Stimulated activated CD8-positive, alpha-beta memory T cell treated with anti-CD3 and anti-CD28 coated beads, Interleukin-2, amount 100 ng/mL, for 48 hours (primary cell): ENCODE results near the gene FYN.

ENCODE experiments used
- DNase-seq, 2 donors: peaks; one replicate each; pipeline ENCODE4 v3.0.0-alpha.2; 2020; ENCODE audit warnings: low read depth in 2 of 2

The FYN gene

DNA sequence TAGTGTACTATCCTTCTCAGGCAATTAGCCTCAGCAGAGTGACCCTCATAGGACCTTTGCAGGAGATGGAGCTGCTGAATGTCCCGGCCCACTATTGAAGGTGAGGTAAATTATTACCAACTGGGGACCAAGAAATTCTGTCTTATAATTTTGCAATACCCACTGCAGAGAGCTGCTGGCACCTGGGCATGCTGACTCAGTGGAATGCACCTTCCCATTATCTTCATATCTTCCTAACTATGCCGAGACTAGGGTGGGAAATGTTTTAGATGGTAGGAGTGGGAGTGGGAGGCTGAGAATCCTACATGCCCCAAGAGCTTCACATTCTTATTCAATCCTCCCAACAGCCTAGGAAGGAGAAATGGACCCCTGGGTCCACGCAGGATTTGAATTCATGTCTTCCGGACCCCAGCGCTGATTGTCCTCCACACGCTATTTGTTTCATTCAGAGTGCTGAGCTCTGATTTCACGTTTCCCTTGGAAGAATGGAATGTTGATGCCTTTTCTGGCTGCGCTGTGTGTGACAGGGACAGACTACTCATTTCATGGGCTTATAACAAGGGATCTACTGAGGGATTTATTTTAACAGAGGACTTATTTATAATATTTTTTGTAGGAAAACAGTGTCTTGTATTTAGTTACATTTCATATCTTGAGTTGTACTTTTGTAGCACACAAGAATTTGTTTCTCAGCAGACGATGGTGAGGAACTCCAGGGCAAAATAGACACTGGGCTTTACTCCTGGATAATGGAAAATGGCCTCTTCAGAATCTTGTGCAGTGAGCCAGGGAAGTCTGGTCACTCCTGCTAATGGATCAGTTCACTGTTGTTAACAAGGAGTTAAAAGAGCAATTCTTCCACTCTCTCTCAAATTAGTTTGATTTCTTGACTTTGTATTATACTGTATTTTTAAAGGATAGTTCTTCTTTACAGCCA, 66.4 kb downstream of the FYN start:
- DNase-seq, result no peak

DNA sequence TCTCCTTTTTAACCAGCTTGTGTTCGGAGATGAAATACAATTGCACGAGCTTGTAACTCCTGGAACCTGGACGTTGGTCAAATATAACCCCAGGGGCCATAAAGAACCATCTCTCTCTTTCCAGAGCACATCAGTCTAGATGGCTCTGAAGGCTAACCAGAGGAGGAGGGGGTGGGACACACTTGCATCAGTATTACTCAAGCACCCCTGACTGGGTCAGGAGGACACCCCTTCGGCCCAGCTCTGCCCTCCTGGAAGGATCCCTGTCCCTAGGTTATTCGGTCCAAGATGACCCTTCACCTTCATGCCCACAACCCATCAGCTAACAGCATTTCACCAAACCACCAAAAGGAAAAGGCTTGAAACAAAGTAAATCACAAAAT, 67.1 kb downstream of the FYN start:
- no peak for DNase-seq

DNA sequence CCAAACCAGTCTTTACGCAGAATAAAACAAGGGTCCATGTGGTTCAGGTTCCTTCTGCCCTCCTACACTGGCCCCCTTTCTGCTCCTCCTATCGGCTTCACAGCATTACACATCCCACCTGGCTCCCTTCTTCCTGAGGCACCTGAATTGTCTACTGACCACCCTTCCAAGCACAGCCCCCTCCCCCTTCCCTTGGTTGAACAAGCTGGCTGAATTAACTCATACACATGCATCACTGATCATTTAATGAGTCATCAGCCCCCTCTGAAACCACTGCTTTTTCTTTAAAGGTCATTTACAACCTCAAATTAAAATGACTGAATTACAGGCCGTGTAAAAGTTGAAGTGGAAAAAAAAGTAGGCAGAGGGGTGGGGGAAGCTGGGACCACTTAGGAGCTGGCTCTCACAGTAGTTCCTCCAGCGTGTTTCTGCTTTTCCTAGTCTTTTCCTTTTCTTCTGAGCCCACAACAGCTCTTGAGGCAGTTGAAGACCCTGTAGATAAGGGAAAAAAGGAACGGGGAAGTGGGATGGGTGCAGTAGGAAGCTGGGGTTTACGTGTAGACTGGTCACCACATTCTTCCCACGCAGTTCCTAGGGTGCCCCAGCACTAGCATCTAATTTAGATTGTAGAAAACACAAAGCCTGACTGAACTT, 67.6 kb downstream of the FYN start:
- DNase-seq, result peak in 1 of 2 donors; percentile 38

DNA sequence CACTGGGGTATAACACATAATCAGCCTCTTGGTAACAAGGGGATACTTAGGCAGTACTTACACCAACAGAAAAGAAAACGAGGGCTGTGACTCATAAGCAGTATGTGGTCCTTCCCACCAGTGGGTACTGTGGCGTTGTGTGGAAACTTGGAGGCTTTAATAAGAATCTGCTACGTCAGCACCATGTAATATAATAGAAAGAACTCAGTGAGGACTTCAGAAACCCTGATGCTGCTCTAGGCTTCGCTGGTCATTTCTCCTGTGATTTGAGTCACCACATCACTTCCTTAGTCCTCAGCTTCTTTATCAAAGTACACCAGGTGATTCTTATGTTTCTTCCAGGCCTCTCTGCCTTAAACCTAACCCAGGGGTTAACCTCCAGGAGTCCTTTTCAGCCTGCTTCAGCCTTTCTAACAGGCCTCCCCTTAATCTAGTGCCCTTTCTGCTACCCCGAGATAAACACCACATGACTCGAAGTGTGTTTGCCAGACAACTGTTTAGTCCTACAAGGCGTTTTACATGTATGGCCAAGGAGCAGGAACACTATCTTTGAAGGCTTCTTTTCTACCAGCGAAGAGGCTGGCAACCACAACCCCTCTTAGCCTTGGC, 68.5 kb downstream of the FYN start:
- peak in 1 of 2 donors; percentile 49 for DNase-seq

DNA sequence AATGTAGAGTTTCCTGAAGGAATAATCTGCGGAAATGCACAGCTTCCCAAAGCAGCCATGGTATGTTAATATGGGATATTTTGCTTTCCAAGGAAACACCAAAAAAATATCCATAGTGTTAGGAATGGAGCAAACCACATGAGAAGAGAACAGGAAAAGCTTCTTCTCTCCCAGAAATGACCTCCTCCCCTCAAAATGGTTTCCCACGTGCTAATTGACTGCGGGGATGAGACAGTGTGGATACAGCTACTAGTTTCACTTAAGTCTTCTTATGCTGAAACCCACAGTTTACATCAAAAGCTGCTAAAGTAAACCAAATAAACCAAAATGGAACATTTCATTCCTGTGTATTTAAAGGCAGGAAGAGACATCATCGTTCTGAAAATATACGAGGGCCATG, 69.4 kb downstream of the FYN start:
- DNase-seq, result no peak

DNA sequence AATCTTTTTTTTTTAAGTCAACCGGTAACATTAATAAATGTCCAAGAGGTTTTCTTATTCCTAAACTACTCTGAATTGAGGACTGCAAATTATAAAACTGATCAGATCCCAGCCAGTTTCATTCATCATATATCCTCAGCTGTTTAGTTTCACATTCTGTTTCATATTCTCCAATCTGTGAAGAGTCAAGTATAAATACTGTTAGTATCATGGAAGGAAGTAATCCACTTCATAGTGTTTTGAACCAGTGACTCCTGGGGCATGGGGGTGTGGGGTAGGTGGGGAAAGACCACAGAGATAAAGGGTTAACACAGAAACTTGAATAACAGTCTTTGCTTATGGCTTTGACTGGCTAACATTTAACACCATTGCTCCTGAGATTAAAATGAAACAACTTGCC, 69.9 kb downstream of the FYN start:
- DNase-seq, result peak in 1 of 2 donors; percentile 43

DNA sequence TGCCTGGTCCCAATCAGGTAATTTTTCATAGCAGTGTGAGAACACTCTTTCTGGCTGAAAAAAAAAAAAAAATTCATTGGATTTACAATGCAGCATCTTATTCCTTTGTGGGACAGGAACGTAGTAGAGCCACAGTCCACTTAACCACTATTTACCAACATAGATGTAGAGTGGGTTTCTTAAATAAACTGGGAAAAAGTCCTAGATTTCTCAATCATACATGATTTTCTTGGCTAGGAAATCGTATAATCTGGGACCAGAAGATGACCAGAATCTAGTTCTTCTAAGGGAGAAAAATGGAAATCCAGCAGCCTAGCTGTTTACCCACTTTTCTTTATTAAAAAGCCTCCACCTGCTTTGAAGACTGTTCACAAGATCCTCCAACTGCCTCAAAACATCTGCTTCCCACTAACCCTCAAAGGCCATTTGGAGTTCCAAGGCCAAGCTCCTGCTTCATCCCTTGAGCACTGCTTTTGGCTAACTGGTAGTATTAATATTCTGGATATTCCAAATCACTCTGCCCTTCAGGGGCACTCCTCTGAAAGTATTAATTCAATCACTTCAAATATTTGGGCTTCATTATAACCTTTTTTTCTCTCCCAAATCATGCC, 70.4 kb downstream of the FYN start:
- no peak for DNase-seq

DNA sequence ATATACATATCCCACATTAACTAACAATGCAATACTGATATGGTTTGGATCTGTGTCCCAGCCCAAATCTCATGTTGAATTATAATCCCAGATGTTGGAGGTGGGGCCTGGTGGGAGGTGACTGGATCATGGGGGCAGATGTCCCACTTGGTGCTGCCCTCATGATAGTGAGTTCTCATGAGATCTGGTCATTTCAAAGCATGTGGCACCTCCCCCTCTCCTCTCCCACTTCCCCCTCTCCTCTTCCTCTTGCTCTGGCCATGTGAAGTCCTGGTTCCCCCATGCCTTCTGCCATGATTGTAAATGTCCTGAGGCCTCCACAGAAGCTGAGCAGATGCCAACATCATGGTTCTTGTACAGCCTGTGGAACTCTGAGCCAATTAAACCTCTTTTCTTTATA, 71.2 kb downstream of the FYN start:
- no peak for DNase-seq

DNA sequence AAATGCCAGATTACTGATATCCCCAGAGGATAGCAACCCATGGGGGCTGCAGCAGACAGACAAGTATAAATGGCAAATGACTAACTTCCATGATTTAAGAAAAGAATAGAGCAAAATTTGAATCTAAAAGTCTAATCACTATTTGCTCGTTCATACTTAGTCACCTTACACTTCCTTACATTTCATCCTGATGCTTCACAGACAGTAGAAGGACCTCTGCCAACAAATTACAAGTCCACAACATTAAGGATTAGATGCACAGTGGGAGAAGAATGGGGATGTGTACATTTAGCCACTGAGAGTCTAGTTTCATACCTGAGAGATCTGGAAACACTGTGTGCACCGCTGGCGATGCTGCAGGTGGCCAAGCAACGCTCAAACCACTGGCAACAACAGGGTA, 72.4 kb downstream of the FYN start:
- DNase-seq, result no peak

DNA sequence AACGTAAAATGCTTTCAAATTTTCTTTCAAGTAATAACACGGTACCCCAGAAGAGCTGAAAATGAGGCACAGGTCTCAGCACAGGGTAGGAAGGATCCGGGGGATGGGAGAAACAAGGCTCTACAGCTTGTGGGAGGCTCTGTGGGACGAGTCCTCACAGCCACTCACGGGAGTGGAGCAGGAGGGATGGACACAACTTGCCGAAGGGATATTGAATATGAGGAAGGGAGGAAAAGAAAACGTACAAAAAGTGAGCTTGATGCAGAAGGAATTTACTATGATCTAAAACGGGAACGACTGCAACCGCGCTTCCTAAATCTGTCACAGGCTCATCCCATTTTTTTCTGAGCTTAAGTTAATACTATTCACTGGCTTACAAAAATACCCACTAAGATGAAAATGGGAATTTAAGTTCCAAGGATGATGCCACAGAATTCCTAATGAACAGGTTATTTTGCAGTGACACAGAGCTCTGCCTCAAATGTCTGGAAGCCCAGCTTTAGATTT, 72.9 kb downstream of the FYN start:
- no peak for DNase-seq

DNA sequence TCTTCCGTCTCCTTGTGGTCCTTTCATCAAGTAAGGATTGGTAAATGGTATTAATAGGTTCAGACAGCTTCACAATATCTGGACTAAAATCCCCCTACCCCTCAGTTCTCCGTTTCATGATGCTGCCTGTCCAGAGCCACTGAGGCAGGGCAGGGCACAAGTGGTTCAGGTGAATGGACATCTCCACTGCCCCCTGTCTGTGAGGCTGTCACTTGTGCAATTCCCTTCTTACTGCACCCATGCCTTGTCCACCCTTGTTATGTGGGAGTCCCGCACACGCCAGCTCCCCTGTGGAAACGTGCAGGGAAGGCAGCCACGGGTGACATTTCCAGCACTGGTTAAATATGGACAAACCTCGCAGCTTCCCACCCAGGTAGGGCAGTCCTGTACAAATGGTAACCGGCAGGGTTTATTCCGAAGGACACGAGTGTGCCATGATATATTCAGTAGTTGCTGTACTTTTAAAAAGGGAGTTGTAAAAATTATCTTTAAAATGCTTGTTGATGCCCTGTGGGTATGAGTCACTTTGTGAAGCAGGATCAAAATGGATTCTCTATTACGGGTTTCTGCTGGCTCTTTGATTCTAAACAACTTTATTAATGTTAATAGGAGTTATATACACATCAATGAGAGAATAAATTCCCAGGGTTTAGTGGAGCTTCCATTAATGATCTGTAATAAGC, 73.5 kb downstream of the FYN start:
- DNase-seq, result no peak

DNA sequence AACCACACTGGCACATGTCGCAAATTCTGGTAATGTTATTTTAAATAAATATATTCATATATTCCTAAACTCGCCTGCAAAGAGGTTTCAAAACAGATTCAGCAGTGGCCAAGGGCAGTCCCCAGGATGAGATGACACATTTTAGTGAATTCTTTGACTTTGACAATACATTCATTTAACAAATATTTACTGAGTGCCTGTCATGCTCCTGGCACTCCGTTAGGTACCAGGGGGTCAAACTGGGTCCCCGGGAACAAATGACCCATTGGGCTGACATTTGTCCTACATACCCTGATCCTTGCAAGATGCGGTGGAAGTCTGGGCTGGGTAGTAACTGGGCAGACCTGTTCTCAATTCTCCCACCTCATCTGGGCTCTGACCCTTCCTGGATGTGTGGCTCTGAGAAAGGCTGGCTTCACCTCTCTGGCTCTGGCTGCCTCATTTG, 74.9 kb downstream of the FYN start:
- DNase-seq, result no peak

DNA sequence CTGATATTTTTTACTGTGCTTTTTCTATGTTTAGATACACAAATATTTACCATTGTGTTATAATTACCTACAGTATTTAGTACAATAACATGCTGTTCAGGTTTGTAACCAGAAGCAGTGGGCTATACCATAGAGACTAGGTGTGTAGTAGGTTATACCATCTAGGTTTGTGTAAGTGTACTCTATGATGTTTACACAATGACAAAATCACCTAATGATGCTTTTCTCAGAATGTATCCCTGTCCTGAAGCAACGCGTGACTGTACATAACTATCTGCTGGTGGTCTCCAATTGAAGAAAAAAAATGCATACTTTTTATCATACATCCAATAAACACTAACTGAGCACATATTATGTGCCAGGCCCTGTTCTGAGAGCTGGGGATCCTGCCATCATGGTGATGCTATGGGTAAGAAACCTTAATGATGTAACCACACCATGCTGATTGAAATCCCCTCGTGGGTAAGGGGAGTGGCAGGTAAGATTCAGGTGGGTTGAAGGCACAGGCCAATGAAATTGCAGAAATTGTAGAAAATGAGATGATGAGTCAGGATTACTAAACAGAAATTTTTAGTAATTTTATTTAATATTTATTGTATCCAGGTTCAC, 76.8 kb downstream of the FYN start:
- no peak for DNase-seq

DNA sequence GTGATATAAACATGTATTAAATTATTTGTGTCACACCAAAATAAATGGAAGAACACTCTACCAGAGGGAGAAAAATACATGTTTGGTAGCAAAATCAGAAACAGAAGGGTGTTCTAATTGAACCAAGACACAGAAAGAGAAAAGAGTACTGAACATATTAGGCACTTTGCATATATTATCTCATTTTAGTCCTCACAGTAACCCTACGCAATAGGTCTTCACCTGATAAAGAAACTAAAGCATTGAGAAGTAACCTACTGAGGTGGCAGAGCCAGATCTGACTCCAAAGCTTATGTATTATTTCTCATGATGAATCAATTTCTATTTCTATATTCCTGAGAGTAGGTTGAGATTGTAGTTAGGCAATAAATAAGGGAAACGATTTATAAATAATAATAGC, 77.7 kb downstream of the FYN start:
- DNase-seq, result no peak

DNA sequence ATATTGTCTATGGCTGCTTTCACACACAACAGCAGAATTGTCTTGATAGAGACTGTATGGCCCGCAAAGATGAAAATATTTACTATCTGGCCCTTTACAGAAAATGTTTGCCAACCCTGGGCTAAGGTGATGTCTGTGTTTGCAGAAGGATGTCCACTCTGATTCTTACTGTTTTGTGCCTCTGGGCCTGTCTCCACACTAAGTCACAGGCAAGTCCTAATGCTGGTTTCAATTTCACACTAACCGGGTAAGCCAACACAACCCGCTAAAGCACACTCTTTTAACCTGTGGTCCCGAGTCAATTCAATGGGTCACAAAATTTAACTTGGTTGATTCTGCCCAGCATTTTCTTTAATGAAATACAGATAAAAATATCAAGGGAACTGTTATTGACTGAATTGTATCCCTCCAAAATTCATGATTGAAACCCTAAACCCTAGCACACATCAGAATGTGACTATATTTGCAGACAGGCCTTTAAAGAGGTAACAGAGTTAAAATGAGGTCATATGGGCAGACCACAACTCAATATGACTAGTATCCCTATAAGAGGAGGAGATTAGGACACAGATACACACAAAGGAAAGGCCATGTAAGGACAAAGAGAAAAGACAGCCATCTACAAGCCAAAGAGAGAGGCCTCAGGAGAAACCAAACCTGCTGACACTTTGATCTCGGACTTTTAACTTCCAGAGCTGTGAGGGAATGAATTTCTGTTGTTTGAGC, 78.4 kb downstream of the FYN start:
- no peak for DNase-seq

DNA sequence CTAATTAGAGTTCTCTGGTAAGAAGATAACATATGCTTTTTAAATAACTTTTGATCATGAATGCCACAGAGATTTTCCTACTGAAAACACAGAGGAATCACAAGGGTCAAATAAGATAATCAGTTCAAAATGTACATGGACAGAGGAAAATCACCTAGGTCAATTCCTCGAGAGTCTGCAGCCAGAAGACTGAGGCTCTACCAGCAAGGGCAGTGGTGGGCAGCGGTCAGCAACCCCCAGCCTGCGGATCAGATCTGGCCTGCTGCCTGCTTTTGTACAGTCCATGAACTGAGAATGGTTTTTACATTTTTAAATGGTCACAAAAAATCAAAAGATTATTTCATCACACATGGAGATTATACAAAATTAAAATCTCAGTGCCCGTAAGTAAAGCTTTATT, 79.0 kb downstream of the FYN start:
- no peak for DNase-seq

DNA sequence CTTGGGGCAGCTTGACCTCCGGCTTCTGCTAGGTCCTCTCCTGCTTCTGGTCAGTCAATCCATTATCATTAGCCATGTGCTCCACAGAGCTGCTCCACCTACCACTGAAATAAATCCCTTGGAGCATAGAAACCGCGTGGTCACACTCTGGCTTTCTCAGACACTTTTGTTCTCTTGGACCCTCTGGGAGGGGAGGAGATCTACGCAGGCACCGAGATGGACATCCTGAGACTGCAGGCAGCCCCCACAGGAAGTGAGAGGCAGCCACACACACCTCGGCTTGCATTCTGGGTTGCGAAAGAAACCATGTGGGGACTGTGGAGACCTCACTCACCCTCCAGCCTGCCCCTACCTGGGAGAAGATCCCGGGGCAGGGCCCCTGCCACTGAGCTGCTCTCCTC, 79.5 kb downstream of the FYN start:
- DNase-seq, result peak; percentile 44 to 47

DNA sequence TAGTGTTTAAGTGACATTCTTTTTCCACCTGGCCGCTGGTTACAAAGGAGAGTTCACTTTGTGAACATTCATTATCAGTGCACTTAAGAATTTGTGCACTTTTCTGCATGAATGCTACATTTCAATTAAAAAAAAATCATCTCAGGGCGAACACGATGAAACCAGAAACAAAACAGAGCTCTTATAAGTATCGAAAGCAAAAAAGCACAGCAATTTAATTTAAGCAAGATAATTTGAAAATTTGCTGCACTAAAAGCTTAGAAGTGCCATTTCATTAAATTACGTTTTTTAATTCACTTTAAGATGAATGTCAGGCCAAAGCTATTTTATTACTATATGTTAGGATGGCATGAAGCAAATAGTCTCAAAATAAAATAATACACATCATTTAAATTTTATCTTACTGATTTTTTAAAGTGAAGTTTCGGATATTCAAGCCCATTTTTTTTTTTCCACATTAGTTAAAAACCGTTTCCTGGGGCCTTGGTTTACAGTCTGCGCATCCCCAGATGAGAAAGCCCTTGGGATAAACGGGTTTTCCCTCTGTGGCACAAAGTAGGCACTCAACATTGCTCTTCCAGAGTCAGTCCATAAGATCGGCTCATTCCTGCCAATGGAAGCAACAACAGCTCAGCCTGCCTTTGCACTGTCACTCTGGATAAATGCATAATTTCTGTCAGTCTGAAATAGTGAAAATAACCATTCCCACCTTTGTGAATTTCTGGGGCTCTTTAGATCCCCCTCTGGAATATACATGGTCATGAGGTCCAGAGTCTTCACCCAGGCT, 80.1 kb downstream of the FYN start:
- no peak for DNase-seq

DNA sequence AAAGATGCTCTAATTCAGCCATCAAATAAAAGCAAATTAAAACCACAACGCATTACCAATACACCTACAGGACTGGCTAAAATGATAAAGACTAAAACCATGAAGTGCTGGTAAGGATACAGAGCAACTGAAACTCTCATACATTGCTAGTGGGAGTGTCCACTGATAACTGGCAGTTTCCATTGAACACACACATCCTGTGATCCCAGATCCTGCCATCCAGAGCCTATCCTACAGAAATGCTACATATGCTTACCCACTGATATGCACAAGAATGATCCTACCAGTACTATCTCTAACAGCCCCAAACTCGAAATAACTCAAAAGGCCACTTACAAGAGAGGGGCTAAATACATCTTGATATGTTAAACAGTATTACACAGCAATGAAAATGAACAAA, 81.0 kb downstream of the FYN start:
- no peak for DNase-seq

DNA sequence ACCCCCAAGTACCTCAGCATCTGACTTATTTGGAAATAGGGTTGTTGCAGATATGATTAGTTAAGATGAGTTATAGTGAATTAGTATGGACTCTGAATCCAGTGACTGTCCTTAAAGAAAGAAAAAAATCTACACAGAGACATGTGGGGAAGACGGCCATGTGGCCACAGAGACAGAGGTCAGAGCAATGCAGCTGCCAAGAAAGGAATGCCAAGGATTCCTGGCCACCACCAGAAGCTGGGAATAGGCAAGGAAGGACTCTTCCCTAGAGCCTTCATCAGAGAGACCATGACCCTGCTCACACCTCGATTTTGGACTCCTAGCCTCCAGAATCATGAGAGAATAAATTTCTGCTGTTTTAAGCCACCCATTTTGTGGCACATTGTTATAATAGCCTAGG, 81.8 kb downstream of the FYN start:
- DNase-seq, result no peak
